ENCODE measurements around the gene MPPED1. TPM values are rescaled to one million over a fixed set of nuclear protein-coding genes. Genes with fewer than 3 reads are reported as not detected.

The MPPED1 gene
- total RNA-seq, 1 experiment from 2014 or later = not detected

- H3K9me3 Mint-ChIP-seq (ENCODE audit: low read depth, unreplicated experiment) = no peaks in the 10 kb centered on the region
- no peaks in the 10 kb centered on the region for H3K36me3 Mint-ChIP-seq (ENCODE audit: insufficient read depth, unreplicated experiment)
- intact Hi-C loops (cut with micrococcal nuclease; ENCODE audit: unreplicated experiment) = no loop called here
- CTCF ChIA-PET = no interaction called here
- H3K4me3 Mint-ChIP-seq (ENCODE audit: low read depth, unreplicated experiment) = no peak overlapping the region
- no peak for DNase-seq
- BruUV-seq (replicated peaks) = no TSS peak
- no peak for TF ChIP-seq CTCF (IDR thresholded peaks at IDR 0.05; ENCODE audit: unreplicated experiment)
- no peaks in the 10 kb centered on the region for H3K4me1 Mint-ChIP-seq (ENCODE audit: low read depth, unreplicated experiment)
- no peak overlapping the region for H3K27ac Mint-ChIP-seq (ENCODE audit: unreplicated experiment)
- H3K27me3 Mint-ChIP-seq (ENCODE audit: unreplicated experiment) = peaks cover 83% of the 10 kb centered on the region
These were observed 29.4 kb downstream of the MPPED1 start for GRCh38 chr22:43441216-43441615.

- intact Hi-C loops (cut with micrococcal nuclease; ENCODE audit: unreplicated experiment) = no loop called here
- DNase-seq = no peak
- no peak overlapping the region for H3K4me3 Mint-ChIP-seq (ENCODE audit: low read depth, unreplicated experiment)
- no peaks in the 10 kb centered on the region for H3K9me3 Mint-ChIP-seq (ENCODE audit: low read depth, unreplicated experiment)
- TF ChIP-seq CTCF (IDR thresholded peaks at IDR 0.05; ENCODE audit: unreplicated experiment) = no peak
- no peaks in the 10 kb centered on the region for H3K36me3 Mint-ChIP-seq (ENCODE audit: insufficient read depth, unreplicated experiment)
- BruUV-seq (replicated peaks) = no TSS peak
- no peak overlapping the region for H3K27ac Mint-ChIP-seq (ENCODE audit: unreplicated experiment)
- no peaks in the 10 kb centered on the region for H3K4me1 Mint-ChIP-seq (ENCODE audit: low read depth, unreplicated experiment)
- CTCF ChIA-PET = no interaction called here
- H3K27me3 Mint-ChIP-seq (ENCODE audit: unreplicated experiment) = peaks cover 85% of the 10 kb centered on the region
These were observed 29.9 kb downstream of the MPPED1 start for GRCh38 chr22:43441751-43442150.

GRCh38 chr22:43442386-43443151 lies 30.8 kb downstream of the MPPED1 start:
- CTCF ChIA-PET = interaction anchor here (0.7 kb wide), 1 partner anchor 23 kb away, joined by 3 read pairs; no protein-coding TSS in a partner anchor
- intact Hi-C loops (cut with micrococcal nuclease; ENCODE audit: unreplicated experiment) = no loop called here
- H3K4me3 Mint-ChIP-seq (ENCODE audit: low read depth, unreplicated experiment) = no peak overlapping the region
- H3K4me1 Mint-ChIP-seq (ENCODE audit: low read depth, unreplicated experiment) = no peaks in the 10 kb centered on the region
- H3K36me3 Mint-ChIP-seq (ENCODE audit: insufficient read depth, unreplicated experiment) = no peaks in the 10 kb centered on the region
- BruUV-seq (replicated peaks) = no TSS peak
- H3K27ac Mint-ChIP-seq (ENCODE audit: unreplicated experiment) = no peak overlapping the region
- H3K9me3 Mint-ChIP-seq (ENCODE audit: low read depth, unreplicated experiment) = no peaks in the 10 kb centered on the region
- no peak for DNase-seq
- no peak for TF ChIP-seq CTCF (IDR thresholded peaks at IDR 0.05; ENCODE audit: unreplicated experiment)
- H3K27me3 Mint-ChIP-seq (ENCODE audit: unreplicated experiment) = peaks cover 82% of the 10 kb centered on the region

- intact Hi-C loops (cut with micrococcal nuclease; ENCODE audit: unreplicated experiment) = no loop called here
- no TSS peak for BruUV-seq (replicated peaks)
- H3K4me1 Mint-ChIP-seq (ENCODE audit: low read depth, unreplicated experiment) = no peaks in the 10 kb centered on the region
- DNase-seq = no peak
- TF ChIP-seq CTCF (IDR thresholded peaks at IDR 0.05; ENCODE audit: unreplicated experiment) = no peak
- H3K36me3 Mint-ChIP-seq (ENCODE audit: insufficient read depth, unreplicated experiment) = no peaks in the 10 kb centered on the region
- CTCF ChIA-PET = no interaction called here
- H3K27me3 Mint-ChIP-seq (ENCODE audit: unreplicated experiment) = peaks cover 77% of the 10 kb centered on the region
- H3K4me3 Mint-ChIP-seq (ENCODE audit: low read depth, unreplicated experiment) = no peak overlapping the region
- no peaks in the 10 kb centered on the region for H3K9me3 Mint-ChIP-seq (ENCODE audit: low read depth, unreplicated experiment)
- H3K27ac Mint-ChIP-seq (ENCODE audit: unreplicated experiment) = no peak overlapping the region
These were observed 31.3 kb downstream of the MPPED1 start for GRCh38 chr22:43443152-43443471.

All from Calu3 (cell line).